PC-3 (cell line): ENCODE measurements around the gene CRYZL1. TPM values are rescaled to one million over a fixed set of nuclear protein-coding genes. Genes with fewer than 3 reads are reported as not detected.

ENCODE experiments used
- ATAC-seq: fragments of 200-7000 bp; cut with Tn5 transposase; 2 replicates; pipeline ENCODE4 v1.9.1; 2020; ENCODE audit warnings: mild to moderate bottlenecking, moderate library complexity
- BruUV-seq: library from RNA; stranded (reverse); fragments of 400-500 nt; replicated peaks from 2 replicates; lab custom pipeline; 2021; lab: Mats Ljungman, UMichigan
- CTCF ChIA-PET: fragments of 300-600 bp; sonication (Branson Sonifier 250); formaldehyde crosslinking; loops from one replicate; lab custom pipeline; 2022; ENCODE audit warnings: antibody characterized with exemption; lab: Charles Lee
- POLR2A ChIA-PET: fragments of 300-600 bp; sonication (Branson Sonifier 250); formaldehyde crosslinking; loops from one replicate; lab custom pipeline; 2022; ENCODE audit warnings: antibody characterized with exemption; ENCODE audit not compliant: unreplicated experiment; lab: Charles Lee
- DNase-seq: peaks from one replicate; pipeline ENCODE4 v3.0.0-alpha.2; 2015
- H2AFZ ChIP-seq: fragments of 300-600 bp; sonication (generic); 2 replicates; pipeline ENCODE4 v1.6.0; 2016; ENCODE audit warnings: antibody characterized with exemption, low read length
- H3F3A ChIP-seq: fragments of 300-600 bp; sonication (generic); one replicate; pipeline ENCODE4 v1.6.0; 2017; ENCODE audit warnings: antibody characterized with exemption, low read length, control low read depth, mild to moderate bottlenecking; ENCODE audit not compliant: unreplicated experiment
- H3K27ac ChIP-seq: fragments of 300-600 bp; sonication (generic); 2 replicates; pipeline ENCODE4 v1.5.1; 2016; ENCODE audit warnings: mild to moderate bottlenecking, low read length
- H3K27me3 ChIP-seq: fragments of 300-600 bp; sonication (generic); 2 replicates; pipeline ENCODE4 v1.6.1; 2016; ENCODE audit warnings: low read length, mixed read lengths
- H3K36me3 ChIP-seq: fragments of 300-600 bp; sonication (generic); 2 replicates; pipeline ENCODE4 v1.6.1; 2016; ENCODE audit warnings: low read depth, mixed run types, low read length, mixed read lengths
- H3K4me1 ChIP-seq: fragments of 300-600 bp; sonication (generic); 2 replicates; pipeline ENCODE4 v1.5.1; 2016; ENCODE audit warnings: low read length; ENCODE audit not compliant: insufficient read depth
- H3K4me2 ChIP-seq: fragments of 300-600 bp; sonication (generic); 2 replicates; pipeline ENCODE4 v1.6.0; 2016; ENCODE audit warnings: low read length
- H3K4me3 ChIP-seq: fragments of 300-600 bp; sonication (generic); 2 replicates; pipeline ENCODE4 v1.5.1; 2016; ENCODE audit warnings: mild to moderate bottlenecking, low read length, mixed read lengths
- H3K79me2 ChIP-seq: fragments of 300-600 bp; sonication (generic); 2 replicates; pipeline ENCODE4 v1.6.1; 2017; ENCODE audit warnings: low read length, mixed read lengths
- H3K9ac ChIP-seq: fragments of 300-600 bp; sonication (generic); 2 replicates; pipeline ENCODE4 v1.6.0; 2016; ENCODE audit warnings: mild to moderate bottlenecking, low read length
- H3K9me2 ChIP-seq: fragments of 300-600 bp; sonication (generic); replicated peaks from 2 replicates; pipeline ENCODE4 v1.6.1; 2016; ENCODE audit warnings: mixed run types, low read length, mixed read lengths
- H3K9me3 ChIP-seq: fragments of 300-600 bp; sonication (generic); 2 replicates; pipeline ENCODE4 v1.6.1; 2016; ENCODE audit warnings: low read length, mixed read lengths
- H4K20me1 ChIP-seq: fragments of 300-600 bp; sonication (generic); 2 replicates; pipeline ENCODE4 v1.6.1; 2016; ENCODE audit warnings: low read length, mixed read lengths
- CTCF ChIP-seq: fragments of 300-600 bp; sonication (generic); conservative IDR thresholded peaks from 2 replicates; pipeline ENCODE4 v1.5.1; 2017; ENCODE audit warnings: antibody characterized with exemption, low read depth, mild to moderate bottlenecking, low read length
- EZH2 ChIP-seq: fragments of 300-600 bp; sonication (generic); IDR thresholded peaks from one replicate; pipeline ENCODE4 v1.6.1; 2017; ENCODE audit warnings: antibody characterized with exemption, mild to moderate bottlenecking, low read length; ENCODE audit not compliant: unreplicated experiment
- EZH2phosphoT487 ChIP-seq: fragments of 300-600 bp; sonication (generic); IDR thresholded peaks from 2 replicates; pipeline ENCODE4 v1.6.1; 2018; ENCODE audit warnings: mild to moderate bottlenecking, antibody characterized with exemption, low read length, borderline replicate concordance
- intact Hi-C: fragments of 100-400 bp; cut with micrococcal nuclease; formaldehyde crosslinking; loops from 2 replicates; pipeline ENCODE4 v1.9.0; 2023
- total RNA-seq: library from RNA; depleted of rRNA; stranded (reverse); fragments of >200 nt; gene quantifications from 2 replicates; pipeline ENCODE4 v1.2.3, GENCODE V29; 2014

Gene CRYZL1
- total RNA-seq, 1 experiment from 2014 or later: 12.4 TPM

- Histone ChIP-seq H2AFZ (peak overlapping the region; percentile 66; the same call in 1 of the 2 replicates), H3K4me2 (peak overlapping the region; percentile 91), H3K79me2 (peaks cover 96% of the 10 kb centered on the region), H3K4me3 (peak overlapping the region; percentile 94), H3K4me1 (peaks cover 22% of the 10 kb centered on the region), H3K9ac (peak overlapping the region; percentile 99), H4K20me1 (peaks cover 54% of the 10 kb centered on the region), H3K36me3 (peaks cover 27% of the 10 kb centered on the region), H3K9me3 (no peaks in the 10 kb centered on the region), H3K27ac (peak overlapping the region; percentile 98), H3F3A (no peaks in the 10 kb centered on the region), H3K9me2 (no peaks in the 10 kb centered on the region), H3K27me3 (no peaks in the 10 kb centered on the region)
- intact Hi-C loops: loop anchor here (5.0 kb wide), 3 partner anchors 44 to 161 kb away; partner anchors contain the start of gene DONSON
- no TSS peak for BruUV-seq
- DNase-seq (peak; percentile 47), ATAC-seq (peak; percentile 10)
- ChIA-PET CTCF (interaction anchor here (0.6 kb wide), 2 partner anchors 25 to 46 kb away, joined by 3 to 4 read pairs; no protein-coding TSS in a partner anchor), POLR2A (interaction anchor here (0.5 to 0.6 kb wide), 3 partner anchors 52 to 425 kb away, joined by 5 to 11 read pairs (median 7); partner anchors contain the start of genes DNAJC28 and TMEM50B)
- TF ChIP-seq EZH2phosphoT487 (no peak), CTCF (no peak), EZH2 (no peak)
Measured at GRCh38 chr21:33543505-33544129, 97.9 kb downstream of the CRYZL1 start.

- Histone ChIP-seq H3K36me3 (peaks cover 25% of the 10 kb centered on the region), H3K9me3 (no peaks in the 10 kb centered on the region), H3K27ac (peak within 1 kb of the TSS; percentile 98), H3F3A (no peaks in the 10 kb centered on the region), H3K9me2 (no peaks in the 10 kb centered on the region), H3K4me3 (peak within 1 kb of the TSS; percentile 94), H3K9ac (peak within 1 kb of the TSS; percentile 99), H3K4me2 (peak within 1 kb of the TSS; percentile 95), H4K20me1 (peaks cover 46% of the 10 kb centered on the region), H3K4me1 (peaks cover 22% of the 10 kb centered on the region), H3K27me3 (no peaks in the 10 kb centered on the region), H2AFZ (peak within 1 kb of the TSS; percentile 69), H3K79me2 (peaks cover 96% of the 10 kb centered on the region)
- intact Hi-C loops: loop anchor here (5.0 kb wide), 3 partner anchors 44 to 161 kb away; partner anchors contain the start of gene DONSON
- ChIA-PET POLR2A (interaction anchor here (0.5 to 0.8 kb wide), 4 partner anchors 39 to 426 kb away, joined by 5 to 11 read pairs (median 6); partner anchors contain the start of genes DNAJC28 and TMEM50B), CTCF (interaction anchor here (0.6 kb wide), 2 partner anchors 25 to 46 kb away, joined by 3 to 4 read pairs; no protein-coding TSS in a partner anchor)
- peak; percentile 95 for ATAC-seq
- TF ChIP-seq EZH2 (no peak), CTCF (no peak), EZH2phosphoT487 (no peak)
- peak; percentile 99 for DNase-seq
- TSS peak; percentile 38 for BruUV-seq
Measured at GRCh38 chr21:33542640-33543504, 98.7 kb downstream of the CRYZL1 start, which contains the start of gene SON. Gene SON (plus strand): TSS chr21:33543038. CDS start chr21:33543093, 55 bp downstream.
